Measurements from ENCODE around the gene P2RX2. TPM values are rescaled to one million over a fixed set of nuclear protein-coding genes. Genes with fewer than 3 reads are reported as not detected.

The P2RX2 gene
- total RNA-seq, 2 donors from 2014 or later, result 1.0 TPM; not detected in 1

DNA sequence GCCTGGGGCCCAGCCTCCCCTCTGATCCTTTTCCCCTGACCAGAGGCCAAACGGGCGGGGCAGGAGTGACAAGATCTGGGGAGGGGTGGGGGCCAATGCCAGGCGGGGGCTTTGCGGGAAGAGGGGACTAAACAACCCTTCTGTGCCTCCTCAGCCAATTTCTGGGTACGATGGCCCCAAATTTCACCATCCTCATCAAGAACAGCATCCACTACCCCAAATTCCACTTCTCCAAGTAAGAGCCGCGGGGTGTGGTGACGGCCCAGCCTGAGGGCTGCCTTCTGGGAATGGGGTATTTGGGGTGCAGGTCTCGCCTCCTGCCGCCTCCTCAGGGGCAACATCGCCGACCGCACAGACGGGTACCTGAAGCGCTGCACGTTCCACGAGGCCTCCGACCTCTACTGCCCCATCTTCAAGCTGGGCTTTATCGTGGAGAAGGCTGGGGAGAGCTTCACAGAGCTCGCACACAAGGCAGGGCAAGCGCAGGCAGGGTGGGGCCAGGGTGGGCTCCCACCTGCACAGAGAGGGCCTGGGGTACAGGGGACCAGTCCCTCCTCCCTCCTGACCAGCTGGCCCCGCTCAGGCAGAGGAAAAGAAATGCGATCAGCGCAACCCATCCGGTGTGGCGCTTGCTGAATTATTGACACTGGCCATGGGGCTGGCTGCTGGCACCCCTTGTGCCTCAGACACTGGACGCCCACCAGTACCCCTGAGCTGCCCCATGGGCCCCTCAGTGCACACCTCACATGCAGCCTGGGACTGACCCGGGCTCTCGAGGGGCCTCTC is 1.7 kb downstream of the P2RX2 start:
- WGBS, 2 donors, result 55 to 70% methylated on average over 6 to 29 of the region's 29 CpGs
- no peak for ATAC-seq

DNA sequence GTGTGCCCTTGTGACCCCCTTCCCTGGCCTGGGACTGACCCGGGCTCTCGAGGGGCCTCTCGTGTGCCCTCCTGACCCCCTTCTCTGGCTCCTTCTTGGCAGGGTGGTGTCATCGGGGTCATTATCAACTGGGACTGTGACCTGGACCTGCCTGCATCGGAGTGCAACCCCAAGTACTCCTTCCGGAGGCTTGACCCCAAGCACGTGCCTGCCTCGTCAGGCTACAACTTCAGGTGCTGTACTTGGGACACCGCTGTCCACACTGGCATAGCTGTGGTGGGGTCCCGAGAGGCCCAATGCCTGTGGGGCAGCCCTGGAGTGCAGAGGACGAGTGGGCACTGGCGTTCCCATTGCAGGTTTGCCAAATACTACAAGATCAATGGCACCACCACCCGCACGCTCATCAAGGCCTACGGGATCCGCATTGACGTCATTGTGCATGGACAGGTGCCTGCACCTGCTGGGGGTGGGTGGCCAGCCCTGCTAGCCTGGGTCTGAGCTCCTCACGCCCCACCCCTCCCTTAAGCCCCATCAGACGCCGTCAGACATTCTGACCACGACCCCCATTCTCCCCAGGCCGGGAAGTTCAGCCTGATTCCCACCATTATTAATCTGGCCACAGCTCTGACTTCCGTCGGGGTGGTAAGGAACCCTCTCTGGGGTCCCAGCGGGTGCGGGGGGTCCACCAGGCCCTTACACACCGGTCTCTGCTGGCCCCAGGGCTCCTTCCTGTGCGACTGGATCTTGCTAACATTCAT is 2.5 kb downstream of the P2RX2 start:
- intact Hi-C loops (cut with DNase I), result no loop called here
- H3K9me3 ChIP-seq, result no peaks in the 10 kb centered on the region

More for the DNA sequence above, 1.7 kb downstream of the P2RX2 start:
- TF ChIP-seq, protein P1, sequence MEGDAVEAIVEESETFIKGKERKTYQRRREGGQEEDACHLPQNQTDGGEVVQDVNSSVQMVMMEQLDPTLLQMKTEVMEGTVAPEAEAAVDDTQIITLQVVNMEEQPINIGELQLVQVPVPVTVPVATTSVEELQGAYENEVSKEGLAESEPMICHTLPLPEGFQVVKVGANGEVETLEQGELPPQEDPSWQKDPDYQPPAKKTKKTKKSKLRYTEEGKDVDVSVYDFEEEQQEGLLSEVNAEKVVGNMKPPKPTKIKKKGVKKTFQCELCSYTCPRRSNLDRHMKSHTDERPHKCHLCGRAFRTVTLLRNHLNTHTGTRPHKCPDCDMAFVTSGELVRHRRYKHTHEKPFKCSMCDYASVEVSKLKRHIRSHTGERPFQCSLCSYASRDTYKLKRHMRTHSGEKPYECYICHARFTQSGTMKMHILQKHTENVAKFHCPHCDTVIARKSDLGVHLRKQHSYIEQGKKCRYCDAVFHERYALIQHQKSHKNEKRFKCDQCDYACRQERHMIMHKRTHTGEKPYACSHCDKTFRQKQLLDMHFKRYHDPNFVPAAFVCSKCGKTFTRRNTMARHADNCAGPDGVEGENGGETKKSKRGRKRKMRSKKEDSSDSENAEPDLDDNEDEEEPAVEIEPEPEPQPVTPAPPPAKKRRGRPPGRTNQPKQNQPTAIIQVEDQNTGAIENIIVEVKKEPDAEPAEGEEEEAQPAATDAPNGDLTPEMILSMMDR (IDR thresholded peaks at IDR 0.05), result no peak
- no peak for TF ChIP-seq POLR2A (IDR thresholded peaks at IDR 0.05)
- H3K4me3 ChIP-seq, result no peak overlapping the region
- peaks cover 0 to 4% of the 10 kb centered on the region in 2 donors for H3K36me3 ChIP-seq (replicated peaks in 1 of 2; ENCODE audit: insufficient read depth in 1 of 2, low read depth in 2 of 2)
- peaks cover 4% of the 10 kb centered on the region for H3K4me1 ChIP-seq
- H3K9me3 ChIP-seq, result no peaks in the 10 kb centered on the region
- intact Hi-C loops (cut with DNase I), result no loop called here
- no peak overlapping the region for H3K27ac ChIP-seq
- no peak for DNase-seq
- H3K27me3 ChIP-seq, result peaks cover 0 to 17% of the 10 kb centered on the region in 2 donors

DNA sequence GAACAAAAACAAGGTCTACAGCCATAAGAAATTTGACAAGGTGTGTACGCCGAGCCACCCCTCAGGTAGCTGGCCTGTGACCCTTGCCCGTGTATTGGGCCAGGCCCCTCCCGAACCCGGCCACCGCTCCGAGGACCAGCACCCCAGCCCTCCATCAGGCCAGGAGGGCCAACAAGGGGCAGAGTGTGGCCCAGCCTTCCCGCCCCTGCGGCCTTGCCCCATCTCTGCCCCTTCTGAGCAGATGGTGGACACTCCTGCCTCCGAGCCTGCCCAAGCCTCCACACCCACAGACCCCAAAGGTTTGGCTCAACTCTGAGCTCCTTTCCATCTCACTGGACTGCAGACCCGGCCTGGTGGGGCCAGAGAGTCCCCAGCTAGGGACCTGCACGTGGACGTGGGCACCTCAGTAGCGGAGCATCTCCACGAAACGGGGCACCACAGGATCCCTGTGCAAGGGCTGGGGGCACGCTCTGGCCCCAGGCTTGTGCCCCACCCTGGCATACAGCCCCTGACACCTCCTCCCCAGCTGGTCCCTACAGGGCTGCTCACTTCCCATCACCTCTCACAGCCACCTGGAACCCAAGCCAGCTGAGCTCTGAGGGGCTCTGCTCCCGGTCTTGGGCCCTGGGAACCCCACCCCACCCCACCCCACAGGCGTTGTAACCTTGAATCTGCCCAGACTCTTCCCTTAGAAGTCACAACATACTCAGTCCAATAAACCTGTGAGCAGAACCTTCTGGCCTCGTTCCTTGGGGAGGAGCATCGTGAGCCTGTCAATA is 3.3 kb downstream of the P2RX2 start:
- ATAC-seq (no peak), DNase-seq (no peak)
- Histone ChIP-seq H3K27ac (no peak overlapping the region), H3K4me3 (no peak overlapping the region), H3K27me3 (peaks cover 0 to 17% of the 10 kb centered on the region in 2 donors), H3K36me3 (replicated peaks in 1 of 2; ENCODE audit: insufficient read depth in 1 of 2, low read depth in 2 of 2) (peaks cover 0 to 4% of the 10 kb centered on the region in 2 donors), H3K9me3 (no peaks in the 10 kb centered on the region), H3K4me1 (peaks cover 4% of the 10 kb centered on the region)
- 67 to 81% methylated on average over 20 to 21 of the region's 21 CpGs for WGBS, 2 donors
- no peak for TF ChIP-seq POLR2A (IDR thresholded peaks at IDR 0.05)
- TF ChIP-seq, protein P1 (IDR thresholded peaks at IDR 0.05), result no peak
- intact Hi-C loops (cut with DNase I), result no loop called here

More for the DNA sequence above, 2.5 kb downstream of the P2RX2 start:
- peaks cover 4% of the 10 kb centered on the region for H3K4me1 ChIP-seq
- 67 to 75% methylated on average over 11 to 28 of the region's 28 CpGs for WGBS, 2 donors
- H3K36me3 ChIP-seq (replicated peaks in 1 of 2; ENCODE audit: insufficient read depth in 1 of 2, low read depth in 2 of 2), result peaks cover 0 to 4% of the 10 kb centered on the region in 2 donors
- H3K27ac ChIP-seq, result no peak overlapping the region
- ATAC-seq (no peak), DNase-seq (no peak)
- no peak overlapping the region for H3K4me3 ChIP-seq
- peaks cover 0 to 17% of the 10 kb centered on the region in 2 donors for H3K27me3 ChIP-seq
- TF ChIP-seq POLR2A (IDR thresholded peaks at IDR 0.05), result no peak
- TF ChIP-seq, protein P1 (IDR thresholded peaks at IDR 0.05), result no peak

DNA sequence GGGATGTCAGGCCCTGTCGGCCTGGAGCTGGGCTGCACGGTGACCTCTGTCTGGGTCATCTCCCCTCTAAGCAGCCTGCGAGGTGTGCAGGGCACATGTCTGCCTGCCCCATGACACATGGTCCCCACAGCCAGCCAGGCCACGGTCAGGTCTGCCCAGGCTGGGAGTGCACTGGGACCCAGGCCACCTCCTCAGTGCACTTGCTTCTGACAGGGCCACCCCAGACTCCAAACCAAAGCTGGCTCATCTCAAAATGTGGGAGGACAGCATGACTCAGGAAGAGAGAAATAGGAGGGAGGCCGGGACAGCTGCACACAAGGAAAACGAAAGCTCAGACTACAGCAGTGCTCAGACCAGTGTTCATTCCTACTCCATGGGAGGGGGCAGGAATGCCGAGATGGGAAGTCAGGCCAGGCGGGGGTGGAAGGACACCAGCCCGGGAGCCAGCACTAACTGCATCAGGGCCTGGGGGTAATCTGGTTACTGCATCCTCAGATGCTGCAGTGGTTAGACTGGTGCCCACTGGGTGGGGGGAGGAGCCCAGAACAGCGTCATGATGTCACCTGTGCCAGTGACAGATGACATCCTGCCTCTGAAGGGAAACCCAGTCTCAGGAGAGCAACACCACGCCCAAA is 4.0 kb downstream of the P2RX2 start:
- no peaks in the 10 kb centered on the region for H3K9me3 ChIP-seq
- ATAC-seq (peak; percentile 31), DNase-seq (peak in 2 of 4 donors; percentile 21 to 42)
- WGBS, 2 donors, result 58 to 60% methylated on average over 8 to 11 of the region's 11 CpGs
- H3K27me3 ChIP-seq, result peaks cover 0 to 11% of the 10 kb centered on the region in 2 donors
- no peak overlapping the region for H3K27ac ChIP-seq
- H3K4me3 ChIP-seq, result no peak overlapping the region
- intact Hi-C loops (cut with DNase I), result no loop called here
- no peak for TF ChIP-seq POLR2A (IDR thresholded peaks at IDR 0.05)
- TF ChIP-seq, protein P1 (IDR thresholded peaks at IDR 0.05), result no peak
- H3K4me1 ChIP-seq, result peaks cover 4% of the 10 kb centered on the region
- H3K36me3 ChIP-seq (replicated peaks in 1 of 2; ENCODE audit: insufficient read depth in 1 of 2, low read depth in 2 of 2), result peaks cover 0 to 4% of the 10 kb centered on the region in 2 donors

Data from body of pancreas (tissue), 4 donors.